ENCODE results near the gene PARS2.

DNA sequence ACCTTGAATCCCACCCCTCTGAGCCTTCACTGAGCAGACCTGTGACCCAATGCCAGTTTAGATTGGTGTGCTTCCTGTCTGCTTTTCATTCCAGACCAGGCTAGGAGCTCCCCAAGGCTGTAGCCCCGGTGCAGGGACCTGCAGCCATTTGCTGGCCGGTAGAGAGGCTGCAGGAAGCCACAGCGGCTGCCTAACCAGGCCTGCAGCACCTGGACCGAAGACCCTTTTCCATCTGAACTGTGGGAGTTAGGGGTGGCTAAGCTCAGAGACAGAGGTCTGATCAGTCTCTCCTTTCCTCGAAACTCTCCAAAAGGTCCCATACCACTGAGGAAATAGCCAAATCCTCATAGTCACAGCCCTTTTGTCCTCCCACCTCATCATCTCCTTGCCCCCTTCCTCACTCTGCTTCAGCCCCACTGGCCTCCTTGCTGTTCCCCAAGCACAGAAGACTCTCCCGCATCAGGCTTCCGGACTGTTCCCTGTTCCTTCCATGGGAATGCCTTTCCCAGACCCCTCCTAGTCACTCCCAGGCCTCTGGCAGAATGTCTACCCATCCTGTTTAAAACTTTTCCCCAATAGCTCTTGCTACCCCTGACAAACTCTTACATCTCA is 49.3 kb downstream of the PARS2 start:
- no peak for TF ChIP-seq CTCF (IDR thresholded peaks at IDR 0.05)
- TF ChIP-seq POLR2A (IDR thresholded peaks at IDR 0.05), result no peak
